ENCODE results near the gene PFKFB3.
"Not testable (repeated sequence)": the region's sequence is repeated elsewhere in the genome, so short reads cannot be mapped to it uniquely, and the experiment has no call there.

The PFKFB3 gene

GRCh38 chr10:6178581-6178980, 24.2 kb upstream of the PFKFB3 start:
- no peak for DNase-seq (ENCODE audit: low read depth)

GRCh38 chr10:6179078-6179477, 23.7 kb upstream of the PFKFB3 start:
- DNase-seq (ENCODE audit: low read depth), result no peak

GRCh38 chr10:6180480-6181110, 22.1 kb upstream of the PFKFB3 start:
- no peak for DNase-seq (ENCODE audit: low read depth)

- DNase-seq (ENCODE audit: low read depth), result no peak
Measured at GRCh38 chr10:6181249-6181648, 21.5 kb upstream of the PFKFB3 start.

- no peak for DNase-seq (ENCODE audit: low read depth)
Measured at GRCh38 chr10:6182454-6183098, 20.2 kb upstream of the PFKFB3 start.

GRCh38 chr10:6185039-6185716, 17.6 kb upstream of the PFKFB3 start:
- DNase-seq (ENCODE audit: low read depth), result no peak

- no peak for DNase-seq (ENCODE audit: low read depth)
Measured at GRCh38 chr10:6186894-6187256, 15.9 kb upstream of the PFKFB3 start.

GRCh38 chr10:6187278-6187677, 15.5 kb upstream of the PFKFB3 start:
- DNase-seq (ENCODE audit: low read depth), result no peak

- not testable (repeated sequence) for DNase-seq (ENCODE audit: low read depth)
Measured at GRCh38 chr10:6190033-6190432, 12.7 kb upstream of the PFKFB3 start.

GRCh38 chr10:6191147-6191546, 11.6 kb upstream of the PFKFB3 start:
- no peak for DNase-seq (ENCODE audit: low read depth)

- no peak for DNase-seq (ENCODE audit: low read depth)
Measured at GRCh38 chr10:6191569-6191968, 11.2 kb upstream of the PFKFB3 start.

GRCh38 chr10:6193342-6193741, 9.4 kb upstream of the PFKFB3 start:
- not testable (repeated sequence) for DNase-seq (ENCODE audit: low read depth)

GRCh38 chr10:6194311-6194710, 8.4 kb upstream of the PFKFB3 start:
- no peak for DNase-seq (ENCODE audit: low read depth)

- no peak for DNase-seq (ENCODE audit: low read depth)
Measured at GRCh38 chr10:6195376-6195775, 7.4 kb upstream of the PFKFB3 start.

GRCh38 chr10:6195846-6196245, 6.9 kb upstream of the PFKFB3 start:
- no peak for DNase-seq (ENCODE audit: low read depth)

GRCh38 chr10:6196524-6196923, 6.2 kb upstream of the PFKFB3 start:
- DNase-seq (ENCODE audit: low read depth), result not testable (repeated sequence)

GRCh38 chr10:6197321-6197720, 5.4 kb upstream of the PFKFB3 start:
- DNase-seq (ENCODE audit: low read depth), result no peak

GRCh38 chr10:6198171-6198570, 4.6 kb upstream of the PFKFB3 start:
- no peak for DNase-seq (ENCODE audit: low read depth)

GRCh38 chr10:6199131-6199733, 3.5 kb upstream of the PFKFB3 start:
- DNase-seq (ENCODE audit: low read depth), result no peak

GRCh38 chr10:6200440-6200733, 2.3 kb upstream of the PFKFB3 start:
- no peak for DNase-seq (ENCODE audit: low read depth)

- no peak for DNase-seq (ENCODE audit: low read depth)
Measured at GRCh38 chr10:6200734-6201515, 1.8 kb upstream of the PFKFB3 start.

GRCh38 chr10:6201516-6201975, 1.2 kb upstream of the PFKFB3 start:
- DNase-seq (ENCODE audit: low read depth), result no peak

All from non-pigmented ciliary epithelial cell (primary cell).